DMS53 (cell line): ENCODE results near the gene VRK2.
"Not testable (repeated sequence)": the region's sequence is repeated elsewhere in the genome, so short reads cannot be mapped to it uniquely, and the experiment has no call there.

ENCODE experiments used
- DNase-seq: peaks from one replicate; lab custom pipeline; 2025; lab: John Stamatoyannopoulos, UW

VRK2 gene

DNA sequence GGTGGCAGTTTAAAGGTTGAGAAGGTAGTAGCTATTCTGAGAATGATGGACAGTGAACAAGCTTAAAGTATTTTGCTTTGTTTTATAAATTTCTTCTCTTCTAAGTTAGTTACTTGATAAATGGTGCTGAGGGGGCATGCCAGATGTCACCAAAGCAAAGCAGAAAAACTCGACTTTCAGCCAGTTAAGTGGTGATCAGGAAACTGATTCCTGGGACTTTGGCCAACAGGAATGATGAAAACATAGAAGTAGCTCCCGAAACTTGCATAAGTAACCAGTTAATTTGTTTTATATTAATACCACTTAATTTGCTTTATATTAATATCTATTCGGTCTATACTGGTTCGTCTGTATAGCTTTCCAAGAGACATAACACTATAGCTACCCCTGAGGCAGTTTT, 111.9 kb downstream of the VRK2 start:
- DNase-seq: no peak

DNA sequence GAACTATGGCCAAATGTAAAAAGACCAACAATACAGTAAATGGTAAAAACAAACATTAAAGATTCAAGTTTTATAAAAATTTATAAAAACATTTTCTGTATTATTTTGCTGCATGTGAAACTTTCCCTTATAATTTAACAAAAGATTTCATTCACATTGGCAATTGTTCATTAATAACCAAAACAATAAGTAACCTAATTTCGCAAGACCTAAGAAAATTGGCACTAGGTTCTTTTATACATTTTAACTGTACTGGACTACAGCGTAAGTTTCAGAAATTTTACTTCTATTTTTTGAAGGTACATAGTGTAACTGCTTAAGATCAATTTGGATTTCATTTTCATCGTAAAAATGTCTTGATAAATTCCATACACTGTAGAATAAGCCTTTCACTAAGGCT, 117.3 kb downstream of the VRK2 start:
- DNase-seq: no peak

DNA sequence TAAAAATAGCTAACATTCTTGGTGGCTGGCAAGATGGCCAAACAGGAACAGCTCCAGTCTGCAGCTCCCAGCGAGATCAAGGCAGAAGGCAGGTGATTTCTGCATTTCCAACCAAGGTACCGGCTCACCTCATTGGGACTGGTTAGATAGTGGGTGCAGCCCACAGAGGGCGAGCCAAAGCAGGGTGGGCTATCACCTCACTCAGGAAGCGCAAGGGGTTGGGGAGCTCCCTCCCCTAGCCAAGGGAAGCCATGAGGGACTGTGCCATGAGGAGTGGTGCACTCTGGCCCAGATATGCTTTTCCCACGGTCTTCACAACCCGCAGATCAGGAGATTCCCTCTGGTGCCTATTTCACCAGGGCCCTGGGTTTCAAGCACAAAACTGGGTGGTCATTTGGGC, 121.5 kb downstream of the VRK2 start:
- DNase-seq: not testable (repeated sequence)

GRCh38 chr2:58169845-58170244, 123.2 kb downstream of the VRK2 start:
- not testable (repeated sequence) for DNase-seq

DNA sequence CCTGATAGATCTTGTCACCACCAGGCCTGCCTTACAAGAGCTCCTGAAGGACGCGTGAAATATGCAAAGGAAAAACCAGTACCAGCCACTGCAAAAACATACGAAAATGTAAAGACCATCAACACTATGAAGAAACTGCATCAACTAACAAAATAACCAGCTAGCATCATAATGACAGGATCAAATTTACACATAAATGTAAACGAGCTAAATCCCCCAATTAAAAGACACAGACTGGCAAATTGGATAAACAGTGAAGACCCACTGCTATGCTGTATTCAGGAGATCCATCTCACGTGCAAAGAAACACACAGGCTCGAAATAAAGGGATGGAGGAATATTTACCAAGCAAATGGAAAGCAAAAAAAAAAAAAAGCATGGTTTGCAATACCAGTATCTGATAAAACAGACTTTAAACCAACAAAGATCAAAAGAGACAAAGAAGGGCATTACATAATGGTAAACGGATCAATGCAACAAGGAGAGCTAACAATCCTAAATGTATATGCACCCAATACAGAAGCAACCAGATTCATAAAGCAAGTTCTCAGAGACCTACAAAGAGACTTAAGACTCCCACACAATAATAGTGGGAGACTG, 123.8 kb downstream of the VRK2 start:
- not testable (repeated sequence) for DNase-seq

DNA sequence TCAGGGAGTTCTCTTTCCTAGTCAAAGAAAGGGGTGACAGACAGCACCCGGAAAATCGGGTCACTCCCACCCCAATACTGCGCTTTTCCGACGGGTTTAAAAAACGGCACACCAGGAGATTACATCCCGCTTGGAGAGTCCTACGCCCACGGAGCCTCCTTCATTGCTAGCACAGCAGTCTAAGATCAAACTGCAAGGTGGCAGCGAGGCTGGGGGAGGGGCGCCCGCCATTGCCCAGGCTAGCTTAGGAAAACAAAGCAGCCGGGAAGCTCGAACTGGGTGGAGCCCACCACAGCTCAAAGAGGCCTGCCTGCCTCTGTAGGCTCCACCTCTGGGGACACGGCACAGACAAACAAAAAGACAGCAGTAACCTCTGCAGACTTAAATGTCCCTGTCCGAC, 125.2 kb downstream of the VRK2 start:
- DNase-seq: not testable (repeated sequence)

- DNase-seq: not testable (repeated sequence)
Observed at GRCh38 chr2:58177187-58177586, 130.6 kb downstream of the VRK2 start.

- DNase-seq: not testable (repeated sequence)
Observed at GRCh38 chr2:58180175-58180574, 133.6 kb downstream of the VRK2 start.

DNA sequence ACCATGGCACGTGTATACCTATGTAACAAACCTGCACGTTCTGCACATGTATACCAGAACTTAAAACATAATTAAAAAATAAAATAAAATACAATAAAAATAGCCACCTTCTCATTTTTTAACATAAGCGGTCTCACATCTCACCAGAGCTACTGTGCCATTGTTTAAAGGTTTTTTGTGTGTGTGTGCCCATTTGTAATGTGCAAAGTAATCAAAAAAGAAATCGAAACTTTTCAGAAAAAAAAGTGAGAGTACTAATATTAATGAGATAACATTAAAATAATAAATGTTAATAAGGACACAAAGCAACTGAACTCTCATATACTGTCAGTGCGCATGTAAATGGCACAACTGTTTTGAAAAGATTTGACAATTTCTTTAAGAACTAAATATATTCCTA, 134.0 kb downstream of the VRK2 start:
- no peak for DNase-seq

DNA sequence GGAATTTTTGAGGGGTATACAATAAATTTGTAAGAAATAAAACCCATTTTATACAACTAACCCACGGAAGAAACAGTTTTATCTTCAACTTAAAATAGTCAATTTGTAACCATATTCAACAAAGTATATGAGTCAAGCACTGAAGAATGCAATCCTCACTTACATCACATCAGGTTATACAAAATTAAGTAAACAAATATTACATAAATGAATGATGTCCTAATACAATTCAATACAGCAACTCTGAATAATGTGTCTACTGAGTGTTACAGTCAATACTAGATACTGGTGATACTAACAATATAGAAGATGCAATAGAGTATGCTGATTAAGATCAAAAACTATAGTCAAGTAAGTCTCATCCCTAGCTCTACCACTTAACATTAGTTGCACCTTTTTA, 135.9 kb downstream of the VRK2 start:
- DNase-seq: no peak

DNA sequence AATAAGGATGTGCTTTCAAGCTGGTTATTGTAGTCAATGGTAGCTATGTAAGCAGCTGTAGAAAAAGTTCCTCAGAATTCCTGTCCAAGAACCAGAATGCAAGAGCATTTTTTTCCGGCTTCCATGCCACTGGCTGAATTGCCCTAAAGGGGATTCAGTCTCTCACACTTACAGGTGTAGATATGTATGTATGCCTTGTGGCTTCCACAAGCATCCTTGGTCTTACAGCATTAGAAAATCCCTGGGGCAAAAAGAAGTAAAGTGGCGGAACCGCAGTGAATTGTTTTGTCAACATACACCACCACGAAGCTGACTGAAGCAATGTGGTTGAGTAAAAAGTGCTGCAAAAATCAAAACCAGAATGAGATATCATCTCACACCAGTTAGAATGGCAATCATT, 139.9 kb downstream of the VRK2 start:
- DNase-seq: no peak

DNA sequence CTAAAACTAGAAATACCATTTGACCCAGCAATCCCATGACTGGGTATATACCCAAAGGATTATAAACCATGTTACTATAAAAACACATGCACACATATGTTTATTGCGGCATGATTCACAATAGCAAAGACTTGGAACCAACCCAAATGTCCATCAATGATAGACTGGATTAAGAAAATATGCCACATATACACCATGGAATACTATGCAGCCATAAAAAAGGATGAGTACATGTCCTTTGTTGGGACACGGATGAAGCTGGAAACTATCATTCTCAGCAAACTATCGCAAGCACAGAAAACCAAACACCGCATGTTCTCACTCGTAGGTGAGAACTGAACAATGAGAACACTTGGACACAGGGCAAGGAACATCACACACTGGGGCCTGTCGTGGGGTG, 140.4 kb downstream of the VRK2 start:
- DNase-seq: not testable (repeated sequence)

GRCh38 chr2:58194458-58194857, 147.9 kb downstream of the VRK2 start:
- DNase-seq: no peak

- no peak for DNase-seq
Observed at GRCh38 chr2:58195662-58196061, 149.1 kb downstream of the VRK2 start.

DNA sequence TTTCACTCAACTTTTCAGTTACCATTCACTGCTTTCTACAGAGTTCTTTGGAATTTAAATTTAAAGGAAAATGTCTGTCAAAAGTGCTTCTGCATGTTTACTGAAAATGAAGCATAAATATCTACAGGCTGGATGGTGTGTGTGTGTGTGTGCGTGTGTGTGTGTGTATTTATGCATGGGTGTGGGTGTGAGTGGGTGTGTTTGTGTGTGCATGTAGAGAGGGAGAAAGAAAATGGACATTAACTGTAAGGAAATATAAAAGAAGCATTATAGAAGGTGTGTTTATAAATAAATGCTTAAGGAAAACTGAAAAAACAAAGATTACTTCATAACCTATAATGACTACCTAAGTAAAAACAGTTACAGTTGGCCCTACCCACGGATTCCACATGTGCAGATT, 151.3 kb downstream of the VRK2 start:
- no peak for DNase-seq

- DNase-seq: no peak
Observed at GRCh38 chr2:58202404-58202803, 155.8 kb downstream of the VRK2 start.

- DNase-seq: no peak
Observed at GRCh38 chr2:58203018-58203417, 156.4 kb downstream of the VRK2 start.

DNA sequence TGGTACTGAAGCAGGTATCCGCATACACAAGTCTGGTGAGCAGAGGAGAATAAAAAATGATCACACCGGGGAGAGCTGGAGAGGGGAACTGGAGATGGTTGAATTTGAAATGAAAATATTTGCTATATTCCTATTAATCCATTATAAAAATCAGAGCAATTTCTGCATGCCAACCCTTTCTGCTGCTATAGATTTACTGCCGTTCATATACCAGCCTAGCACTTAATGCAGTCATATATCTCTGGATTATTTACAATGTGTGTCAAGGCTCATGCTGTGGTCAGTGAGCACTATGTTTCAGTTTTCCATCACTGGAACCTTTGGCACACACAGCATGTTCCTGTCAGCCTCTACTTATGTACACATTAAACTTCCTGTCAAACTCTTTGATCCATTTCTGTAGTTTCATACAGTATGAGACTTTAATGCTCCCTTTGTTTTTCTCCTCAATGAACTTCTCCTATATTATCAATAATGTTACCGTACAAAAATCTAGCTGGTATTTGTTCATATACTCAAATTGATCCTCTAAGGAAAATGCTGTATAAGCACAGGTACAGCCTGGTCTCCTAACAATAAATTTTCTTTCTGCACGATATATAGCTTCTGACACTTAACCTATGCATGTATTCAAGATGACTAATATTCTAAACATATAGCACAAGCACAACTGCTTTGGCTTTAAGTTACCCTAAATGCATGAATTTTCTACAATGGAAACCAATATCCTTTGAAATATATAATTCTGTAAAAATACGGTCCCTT, 157.8 kb downstream of the VRK2 start:
- peak; percentile 64 for DNase-seq

DNA sequence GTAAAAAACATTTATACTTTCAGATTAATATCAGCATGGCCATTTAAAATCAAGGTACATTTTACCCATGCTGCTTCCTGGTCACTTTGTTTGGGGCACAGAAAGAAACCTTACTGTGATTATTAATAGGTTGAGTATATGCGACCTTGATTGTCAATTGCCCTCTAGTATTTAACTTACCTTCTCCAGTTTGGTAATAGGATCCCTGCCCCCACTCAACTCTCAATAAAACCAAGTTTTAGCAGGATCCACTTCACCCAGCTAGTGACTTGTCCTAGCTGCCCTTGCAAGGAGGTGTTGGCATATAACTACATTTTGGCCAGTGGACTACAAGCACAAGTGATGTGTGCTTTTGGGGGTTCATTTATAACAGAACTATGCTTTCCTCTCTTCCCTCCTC, 160.2 kb downstream of the VRK2 start:
- DNase-seq: no peak

DNA sequence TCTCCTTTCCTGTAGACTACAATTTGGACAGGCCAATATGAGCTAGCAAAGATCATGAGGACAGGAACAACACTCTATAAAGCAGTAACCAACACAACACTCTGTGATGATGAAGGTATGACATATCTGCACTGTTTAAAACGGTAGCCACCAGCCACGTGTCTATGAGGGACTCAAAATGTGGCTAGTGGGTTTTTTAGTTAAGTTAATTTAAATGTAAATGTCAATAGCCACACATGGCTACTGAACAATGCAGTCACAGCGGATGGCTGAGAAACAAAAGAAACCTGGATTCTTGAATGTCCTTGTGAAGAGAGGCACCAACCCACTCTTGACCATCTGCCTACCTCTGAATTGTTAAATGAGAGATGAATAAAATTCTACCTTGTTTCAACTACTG, 160.6 kb downstream of the VRK2 start:
- DNase-seq: peak; percentile 14
